Cardiac septum (tissue), 1 donor: ENCODE measurements around the gene TRAK1. TPM values are rescaled to one million over a fixed set of nuclear protein-coding genes. Genes with fewer than 3 reads are reported as not detected.

Experiments used
- DNase-seq: peaks from one replicate; pipeline ENCODE4 v3.0.0-alpha.2; 2020; ENCODE audit warnings: low spot score
- intact Hi-C: fragments of 100-400 bp; cut with DNase I; formaldehyde crosslinking; loops from one replicate; pipeline ENCODE4 v1.14.0; 2022
- total RNA-seq: library from RNA; stranded (reverse); fragmentation: NEBNext Ultra II Directional; extraction: Animal tissue kit (Norgen Biotek cat#: 25700); gene quantifications from one replicate; pipeline ENCODE4 v1.2.1, GENCODE V29; 2021
- donor health status: DM: no; HTN: no; CAD: no.

The TRAK1 gene
- total RNA-seq, 1 donor from 2014 or later, result 246 TPM

- intact Hi-C loops, result no loop called here
- DNase-seq, result no peak
Measured at GRCh38 chr3:42066516-42067181, 24.5 kb upstream of the TRAK1 start.

DNA sequence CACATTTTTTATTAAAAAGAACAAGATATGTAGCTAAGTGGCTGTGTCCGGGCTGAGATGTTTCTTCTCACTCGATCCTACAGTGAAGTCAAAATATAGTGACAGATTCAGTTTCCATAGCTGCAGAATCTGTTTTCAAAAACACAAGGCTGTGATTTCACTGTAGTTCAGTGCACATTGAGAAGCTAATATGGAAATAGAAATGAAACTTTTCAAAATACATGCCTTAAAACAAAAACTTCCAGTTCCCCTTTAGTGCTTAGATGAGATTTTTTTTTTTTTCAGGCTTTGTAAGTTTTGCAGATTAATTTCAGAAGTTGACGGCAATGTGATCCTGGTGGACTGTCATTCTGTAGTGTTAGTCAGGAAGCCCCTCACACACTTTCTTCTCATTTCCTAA lies 23.8 kb upstream of the TRAK1 start:
- intact Hi-C loops, result no loop called here
- DNase-seq, result no peak

DNA sequence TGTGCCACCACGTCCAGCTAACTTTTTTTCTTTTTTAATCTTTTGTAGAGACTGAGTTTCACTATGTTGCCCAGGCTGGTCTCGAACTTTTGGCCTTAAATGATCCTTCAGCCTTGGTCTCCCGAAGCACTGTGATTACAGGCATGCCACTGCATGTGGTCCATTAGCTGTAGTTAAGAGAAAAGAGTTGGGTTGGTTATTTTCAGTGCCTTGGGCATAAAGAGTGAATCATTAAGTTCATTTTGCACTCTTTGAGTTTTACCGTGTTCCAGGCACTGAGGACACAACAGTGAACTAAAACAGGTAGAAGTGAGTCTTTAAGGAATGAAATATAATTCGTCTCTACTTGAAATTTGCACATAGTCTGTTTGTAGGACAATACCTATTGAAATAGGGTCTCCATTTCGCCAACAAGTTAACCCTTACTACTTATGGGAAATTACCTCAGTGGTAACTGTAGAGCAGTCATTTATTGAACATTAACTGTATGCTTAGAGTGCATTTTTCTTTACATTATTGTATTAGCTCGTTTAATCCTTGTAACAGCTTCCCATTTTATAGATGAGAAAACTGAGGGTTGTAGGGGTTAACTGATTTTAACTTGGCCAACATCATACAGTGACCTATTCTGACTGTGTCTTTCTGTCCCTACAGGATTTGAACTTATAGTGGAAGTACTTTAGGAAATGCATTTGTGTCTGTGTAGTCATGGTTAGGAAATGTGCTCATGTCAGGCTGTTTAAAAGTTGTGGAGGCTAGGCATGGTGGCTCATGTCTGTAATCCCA lies 22.7 kb upstream of the TRAK1 start:
- intact Hi-C loops, result no loop called here

DNA sequence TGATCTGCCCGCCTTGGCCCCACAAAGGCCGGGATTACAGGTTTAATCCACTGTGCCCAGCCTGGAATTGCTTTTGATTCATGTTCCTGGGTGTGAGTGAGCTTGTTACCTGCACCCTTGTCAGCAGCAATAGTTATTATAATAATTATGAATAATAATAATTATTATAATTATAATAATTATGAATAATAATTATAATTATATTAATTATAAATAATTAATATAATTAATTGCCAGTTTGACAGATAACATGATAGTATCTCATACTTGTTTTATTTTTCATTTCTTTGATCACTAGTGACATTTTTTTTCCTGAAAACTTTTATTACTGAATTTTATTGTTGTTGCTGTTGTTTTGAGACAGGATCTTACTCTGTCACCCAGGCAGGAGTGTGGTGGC lies 21.1 kb upstream of the TRAK1 start:
- intact Hi-C loops, result no loop called here
- no peak for DNase-seq

More for the DNA sequence above, 22.7 kb upstream of the TRAK1 start:
- DNase-seq, result no peak

- intact Hi-C loops, result no loop called here
Measured at GRCh38 chr3:42070524-42070923, 20.6 kb upstream of the TRAK1 start.

DNA sequence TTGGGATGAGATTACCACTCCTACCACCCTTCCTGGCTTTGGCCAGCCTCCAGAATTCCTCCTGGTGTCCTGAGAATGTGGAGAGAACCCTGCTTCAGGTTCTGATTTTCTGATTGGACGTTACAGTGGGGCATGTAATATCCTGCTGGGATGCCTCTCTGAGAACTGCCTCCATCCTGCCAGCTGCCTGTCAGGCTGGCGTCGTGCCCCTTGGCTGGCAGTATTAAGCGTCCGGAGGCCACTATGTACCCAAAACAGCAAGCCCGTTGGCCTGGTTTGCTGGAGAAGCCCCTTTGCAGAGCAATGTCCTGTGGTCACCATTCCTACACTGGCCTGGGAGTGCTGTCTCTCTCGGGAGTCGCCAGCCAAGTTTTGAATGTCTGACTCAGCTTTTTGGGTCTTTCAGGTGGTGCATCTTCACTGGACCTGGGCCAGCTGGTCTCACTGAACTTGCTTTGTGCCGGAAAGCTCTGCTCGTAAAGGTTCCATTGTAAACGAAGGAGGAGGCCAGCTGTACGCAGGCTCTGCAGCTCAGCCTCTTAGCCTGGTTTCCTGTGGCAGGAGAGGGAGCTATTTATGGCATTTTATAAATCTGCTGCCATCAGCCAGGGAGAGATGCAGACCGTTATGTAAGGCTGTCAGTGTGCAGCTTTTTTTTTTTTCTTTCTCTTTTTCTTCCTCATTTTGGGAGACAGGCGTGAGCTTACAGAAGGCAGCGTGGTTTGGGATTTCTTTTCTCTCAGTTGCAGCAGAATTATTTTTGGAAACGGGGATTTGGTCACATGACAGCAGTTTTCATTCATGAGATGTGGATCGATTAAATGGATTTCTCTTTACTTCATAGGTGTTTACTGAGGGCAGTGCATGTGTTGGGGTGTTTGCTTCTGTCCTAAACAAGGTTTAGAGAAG lies 19.0 kb upstream of the TRAK1 start:
- DNase-seq, result no peak
- intact Hi-C loops, result loop anchor here (1.0 kb wide), 1 partner anchor 110 kb away; the partner anchor contains the start of gene ULK4

More at GRCh38 chr3:42070524-42070923, 20.6 kb upstream of the TRAK1 start:
- no peak for DNase-seq

DNA sequence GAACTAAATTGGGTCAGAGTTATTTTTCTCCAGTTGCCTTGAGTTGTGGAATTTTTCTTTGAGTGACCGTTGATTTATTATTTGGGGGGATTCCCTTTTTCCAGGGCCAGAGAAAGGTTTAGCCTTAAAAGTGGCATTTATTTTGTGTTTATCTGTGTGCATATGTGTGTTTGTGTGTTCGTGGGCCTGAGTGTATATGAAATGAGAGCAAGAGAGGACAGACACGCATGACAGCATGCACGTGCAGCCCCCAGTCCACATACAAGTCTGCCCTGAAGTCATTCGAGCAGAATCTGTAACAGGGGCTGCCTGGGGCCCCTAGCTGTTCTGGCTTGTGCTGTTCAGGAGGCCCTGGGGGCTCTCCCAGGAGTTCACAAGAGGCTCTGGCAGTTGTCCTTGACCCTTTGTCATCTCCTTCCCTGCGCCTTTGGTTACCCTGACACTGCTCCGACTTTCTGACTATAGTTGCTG lies 18.3 kb upstream of the TRAK1 start:
- intact Hi-C loops, result loop anchor here (1.0 kb wide), 1 partner anchor 111 kb away; the partner anchor contains the start of gene ULK4
- DNase-seq, result no peak

GRCh38 chr3:42077785-42078184 lies 13.4 kb upstream of the TRAK1 start:
- intact Hi-C loops, result no loop called here
- peak; percentile 50 for DNase-seq

DNA sequence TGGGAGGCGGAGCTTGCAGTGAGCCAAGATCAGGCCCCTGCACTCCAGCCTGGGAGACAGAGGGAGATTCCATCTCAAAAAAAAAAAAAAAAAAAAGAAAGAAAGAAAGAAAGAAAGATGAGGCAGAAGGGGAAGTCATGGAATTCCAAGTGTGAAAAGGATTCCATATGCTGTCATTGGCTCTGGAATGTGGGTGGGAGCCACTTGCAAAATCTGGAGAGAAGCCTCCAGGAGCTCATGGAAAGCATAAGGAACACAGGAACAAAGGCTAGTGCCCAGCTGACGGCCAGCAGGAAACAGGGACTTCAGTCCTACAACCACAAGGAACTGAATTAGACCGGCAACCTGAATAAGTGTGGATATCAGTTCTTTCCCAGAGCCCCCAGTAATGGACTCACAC lies 12.5 kb upstream of the TRAK1 start:
- DNase-seq, result peak; percentile 12
- intact Hi-C loops, result no loop called here

DNA sequence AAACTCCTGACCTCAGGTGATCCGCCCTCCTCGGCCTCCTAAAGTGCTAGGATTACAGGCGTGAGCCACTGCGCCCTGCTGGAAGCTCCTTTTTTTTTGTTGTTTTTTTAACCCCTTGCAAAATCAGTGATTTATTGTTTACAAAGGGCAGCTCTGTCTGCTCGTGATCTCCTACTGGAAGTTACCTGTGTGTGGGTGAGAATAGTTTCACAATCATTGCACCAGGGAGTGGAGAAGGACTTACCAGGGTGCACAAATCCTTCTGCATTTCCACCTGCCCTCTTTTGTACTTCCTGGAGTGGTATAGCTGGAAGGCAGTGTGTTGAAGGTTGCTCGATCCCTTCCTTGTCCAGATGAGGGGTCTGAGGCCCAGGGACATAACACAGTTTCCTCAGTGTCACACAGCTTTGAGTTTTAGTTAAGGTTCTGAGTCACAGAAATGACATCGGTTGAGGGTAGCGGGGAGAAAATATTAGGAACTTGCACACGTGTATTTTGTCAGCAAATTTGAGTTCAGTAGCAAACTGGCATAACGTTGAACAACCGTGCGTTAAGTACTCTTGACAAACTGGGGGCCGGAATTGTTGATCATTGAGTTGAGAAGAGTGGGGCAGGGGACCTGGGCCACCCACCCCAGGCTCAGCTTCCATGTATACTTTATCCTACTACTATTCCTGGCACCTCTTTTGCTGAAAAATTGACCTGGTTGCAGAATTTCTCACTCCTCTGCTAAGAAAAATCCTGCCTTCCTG lies 11.3 kb upstream of the TRAK1 start:
- DNase-seq, result peak; percentile 33
- intact Hi-C loops, result no loop called here

- DNase-seq, result peak; percentile 67
- intact Hi-C loops, result no loop called here
Measured at GRCh38 chr3:42080453-42080872, 10.7 kb upstream of the TRAK1 start.

DNA sequence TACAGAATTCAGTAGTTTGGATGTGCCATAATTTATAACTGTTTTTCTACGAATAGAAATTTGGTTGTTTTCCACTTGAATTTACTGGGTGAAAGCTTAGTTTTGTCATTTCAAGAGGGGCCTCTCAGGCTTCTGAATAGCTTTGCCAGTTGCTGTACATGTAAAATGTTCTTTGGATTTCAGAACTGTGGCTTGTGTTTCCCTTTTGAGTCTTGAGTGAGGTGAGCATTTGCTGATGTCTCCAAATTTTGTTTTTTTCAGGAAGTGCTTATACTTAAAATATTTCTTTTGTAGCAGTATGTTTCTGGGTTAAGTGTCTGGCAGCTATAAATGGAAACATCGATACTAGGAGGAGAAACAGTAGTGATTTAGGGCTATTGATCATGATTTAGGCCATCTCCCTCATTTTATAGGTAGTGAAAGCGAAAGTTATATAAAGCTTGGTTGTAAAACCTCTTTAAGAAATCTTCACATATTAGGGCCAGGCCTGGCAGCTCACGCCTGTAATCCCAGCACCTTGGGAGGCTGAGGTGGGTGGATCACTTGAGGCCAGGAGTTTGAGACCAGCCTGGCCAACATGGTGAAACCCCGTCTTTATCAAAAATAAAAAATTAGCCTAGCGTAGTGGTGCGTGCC lies 9.2 kb upstream of the TRAK1 start:
- intact Hi-C loops, result no loop called here
- peak; percentile 55 for DNase-seq

- intact Hi-C loops, result no loop called here
- no peak for DNase-seq
Measured at GRCh38 chr3:42084586-42084985, 6.6 kb upstream of the TRAK1 start.

GRCh38 chr3:42085641-42086376 lies 5.3 kb upstream of the TRAK1 start:
- intact Hi-C loops, result no loop called here
- DNase-seq, result peak; percentile 49

DNA sequence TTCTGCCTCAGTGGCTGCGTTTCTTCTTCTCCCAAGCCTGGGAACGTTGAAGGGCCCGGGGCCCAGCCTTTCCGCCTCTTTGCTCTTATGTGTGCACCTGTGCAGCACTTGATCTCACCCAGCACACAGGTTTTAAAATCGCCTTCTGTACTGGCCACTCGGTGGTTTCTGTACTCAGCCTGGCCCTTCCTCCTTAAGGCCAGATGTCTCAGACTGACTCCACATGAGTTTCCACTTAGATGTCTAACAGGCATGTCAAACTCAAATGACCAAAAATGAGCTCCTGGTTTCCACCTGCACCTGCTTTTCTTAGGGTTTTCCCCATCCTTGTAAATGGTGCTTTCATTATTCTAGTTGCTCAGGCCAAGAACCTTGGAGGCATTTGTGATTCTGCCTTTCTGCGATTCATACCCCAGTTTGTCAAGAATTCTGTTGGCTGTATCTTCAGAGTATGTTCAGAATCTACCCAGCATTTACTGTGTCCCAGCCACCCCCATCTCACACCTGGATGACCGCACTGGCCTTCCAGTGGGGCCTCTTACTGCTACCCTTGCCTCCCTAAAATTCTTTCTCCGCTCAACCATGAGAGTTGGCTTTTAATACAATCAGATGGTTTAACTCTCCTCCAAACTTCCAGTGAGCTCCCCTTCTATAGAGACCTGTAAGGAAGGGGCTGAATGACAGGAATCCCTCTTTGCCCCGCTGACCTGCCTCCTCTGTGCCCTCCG lies 2.2 kb upstream of the TRAK1 start:
- DNase-seq, result peak; percentile 0

DNA sequence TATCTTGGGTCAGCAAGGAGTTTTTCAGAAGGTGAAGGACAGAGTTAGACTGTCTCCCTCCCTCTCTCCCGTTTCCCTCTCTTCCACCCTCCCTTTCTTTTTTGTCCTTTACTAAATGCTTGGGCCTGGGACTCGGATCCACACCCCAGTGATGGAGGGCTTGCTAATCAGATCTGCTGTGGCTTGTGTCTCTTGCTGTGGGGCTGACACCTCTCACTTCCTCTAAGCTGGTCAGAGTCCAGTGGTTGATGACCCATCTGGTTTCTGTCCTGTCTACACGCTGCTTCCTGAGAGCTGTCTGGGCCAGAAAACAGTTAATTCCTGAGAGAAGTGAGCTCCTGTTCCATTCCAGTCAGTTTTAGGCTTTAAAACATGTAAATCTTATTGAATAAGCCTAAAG lies 849 bp downstream of the TRAK1 start:
- DNase-seq, result peak; percentile 70
- intact Hi-C loops, result no loop called here

More for the DNA sequence above, 2.2 kb upstream of the TRAK1 start:
- intact Hi-C loops, result no loop called here

DNA sequence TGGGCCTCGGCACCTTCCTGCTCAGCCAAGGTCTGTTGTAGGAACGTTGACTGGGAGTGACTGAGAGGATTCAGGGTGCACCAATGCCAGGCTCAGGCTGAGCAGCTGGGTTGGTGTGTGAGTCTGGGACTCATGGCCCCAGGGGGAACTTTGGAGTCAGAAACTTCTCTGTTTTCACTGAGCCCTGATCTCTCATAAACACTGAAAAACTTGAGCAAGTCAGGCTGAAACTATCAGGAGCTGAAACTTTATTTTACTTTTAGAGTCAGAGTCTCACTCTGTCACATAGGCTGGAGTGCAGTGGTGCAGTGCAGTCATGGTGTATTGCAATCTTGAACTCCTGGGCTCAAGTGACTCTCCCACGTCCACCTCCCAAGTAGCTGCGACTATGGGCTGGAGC lies 3.0 kb downstream of the TRAK1 start:
- no peak for DNase-seq
- intact Hi-C loops, result no loop called here
